Epithelial cell of proximal tubule (primary cell): ENCODE results near the gene SPRY1. TPM values are rescaled to one million over a fixed set of nuclear protein-coding genes. Genes with fewer than 3 reads are reported as not detected.
A peak's percentile ranks its signal among the peaks of the same experiment; 100 is the strongest.

ENCODE experiments used
- DNase-seq: peaks from one replicate; pipeline ENCODE4 v3.0.0-alpha.2; 2011; ENCODE audit warnings: low read depth
- H3K4me3 ChIP-seq: 2 replicates; pipeline ENCODE4 v1.5.1; 2011; ENCODE audit warnings: low read depth, mild to moderate bottlenecking, low read length
- total RNA-seq: library from RNA; depleted of rRNA; stranded (reverse); fragments of >200 nt; gene quantifications from 2 replicates; pipeline ENCODE4 v1.2.3, GENCODE V29; 2015
- TF ChIP-seq, protein P1 (sequence below): conservative IDR thresholded peaks from 2 replicates; pipeline ENCODE4 v1.5.1; 2012; ENCODE audit warnings: low read depth, mild to moderate bottlenecking, low read length

Gene SPRY1
- total RNA-seq, 1 donor from 2014 or later: 14.8 TPM

DNA sequence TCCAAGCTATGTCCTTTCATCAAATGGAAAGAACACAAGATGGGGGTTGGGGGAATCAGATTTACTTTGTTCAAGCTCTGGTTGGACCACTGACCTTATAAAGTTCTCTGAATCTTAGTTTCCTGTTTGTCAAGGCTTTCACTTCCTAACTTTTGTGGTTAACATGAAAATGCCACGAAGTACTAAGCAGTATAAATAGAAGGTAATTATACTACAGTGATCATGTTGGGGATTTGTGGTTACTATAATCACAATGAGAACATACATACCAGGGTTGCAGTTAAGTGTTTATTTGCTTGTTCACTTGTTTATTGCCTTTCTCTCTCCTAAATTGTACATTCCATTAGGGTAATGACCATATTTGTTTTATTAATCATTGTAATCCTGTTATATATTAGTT, 53.2 kb downstream of the SPRY1 start:
- TF ChIP-seq, protein P1, sequence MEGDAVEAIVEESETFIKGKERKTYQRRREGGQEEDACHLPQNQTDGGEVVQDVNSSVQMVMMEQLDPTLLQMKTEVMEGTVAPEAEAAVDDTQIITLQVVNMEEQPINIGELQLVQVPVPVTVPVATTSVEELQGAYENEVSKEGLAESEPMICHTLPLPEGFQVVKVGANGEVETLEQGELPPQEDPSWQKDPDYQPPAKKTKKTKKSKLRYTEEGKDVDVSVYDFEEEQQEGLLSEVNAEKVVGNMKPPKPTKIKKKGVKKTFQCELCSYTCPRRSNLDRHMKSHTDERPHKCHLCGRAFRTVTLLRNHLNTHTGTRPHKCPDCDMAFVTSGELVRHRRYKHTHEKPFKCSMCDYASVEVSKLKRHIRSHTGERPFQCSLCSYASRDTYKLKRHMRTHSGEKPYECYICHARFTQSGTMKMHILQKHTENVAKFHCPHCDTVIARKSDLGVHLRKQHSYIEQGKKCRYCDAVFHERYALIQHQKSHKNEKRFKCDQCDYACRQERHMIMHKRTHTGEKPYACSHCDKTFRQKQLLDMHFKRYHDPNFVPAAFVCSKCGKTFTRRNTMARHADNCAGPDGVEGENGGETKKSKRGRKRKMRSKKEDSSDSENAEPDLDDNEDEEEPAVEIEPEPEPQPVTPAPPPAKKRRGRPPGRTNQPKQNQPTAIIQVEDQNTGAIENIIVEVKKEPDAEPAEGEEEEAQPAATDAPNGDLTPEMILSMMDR: no peak
- no peak overlapping the region for H3K4me3 ChIP-seq
- peak; percentile 43 for DNase-seq

GRCh38 chr4:123450393-123450792, 53.8 kb downstream of the SPRY1 start:
- TF ChIP-seq, protein P1: no peak
- no peak overlapping the region for H3K4me3 ChIP-seq
- no peak for DNase-seq

GRCh38 chr4:123452616-123453015, 56.0 kb downstream of the SPRY1 start:
- TF ChIP-seq, protein P1: no peak
- DNase-seq: peak; percentile 69
- H3K4me3 ChIP-seq: no peak overlapping the region

- TF ChIP-seq, protein P1: no peak
- DNase-seq: peak; percentile 51
- no peak overlapping the region for H3K4me3 ChIP-seq
Measured at GRCh38 chr4:123453061-123453680, 56.6 kb downstream of the SPRY1 start.
